NCI-H526 (cell line): ENCODE data around the gene VPS25.

ENCODE experiments used
- DNase-seq, 2 experiments: peaks; one replicate each; lab custom pipeline; 2025; lab: John Stamatoyannopoulos, UW

VPS25 gene

GRCh38 chr17:42795465-42795864 lies 22.2 kb downstream of the VPS25 start:
- no peak for DNase-seq

- DNase-seq, result no peak
Measured at GRCh38 chr17:42796066-42796758, 23.0 kb downstream of the VPS25 start.

- no peak for DNase-seq
Measured at GRCh38 chr17:42797067-42798007, 24.1 kb downstream of the VPS25 start.

GRCh38 chr17:42798011-42798382 lies 24.7 kb downstream of the VPS25 start:
- no peak for DNase-seq

- peak; percentile 84 to 94 for DNase-seq
Measured at GRCh38 chr17:42798383-42799380, 25.4 kb downstream of the VPS25 start, which contains the start of the genes CNTD1 and COA3. Gene CNTD1 (plus strand): TSS chr17:42798861. CDS start chr17:42799068, 207 bp downstream. Gene COA3 (minus strand): TSS chr17:42798704. CDS start chr17:42798681, 23 bp downstream.

- no peak for DNase-seq
Measured at GRCh38 chr17:42803074-42803883, 30.0 kb downstream of the VPS25 start.

- peak in 1 of 2 experiments; percentile 54 for DNase-seq
Measured at GRCh38 chr17:42804918-42805367, 31.7 kb downstream of the VPS25 start.

GRCh38 chr17:42806249-42806648 lies 33.0 kb downstream of the VPS25 start:
- no peak for DNase-seq

- no peak for DNase-seq
Measured at GRCh38 chr17:42809250-42809649, 36.0 kb downstream of the VPS25 start.

- no peak for DNase-seq
Measured at GRCh38 chr17:42814633-42815399, 41.6 kb downstream of the VPS25 start.

- DNase-seq, result no peak
Measured at GRCh38 chr17:42817866-42818265, 44.6 kb downstream of the VPS25 start.

- DNase-seq, result no peak
Measured at GRCh38 chr17:42818379-42818778, 45.1 kb downstream of the VPS25 start.

- peak; percentile 30 to 74 for DNase-seq
Measured at GRCh38 chr17:42819939-42820535, 46.8 kb downstream of the VPS25 start.

- no peak for DNase-seq
Measured at GRCh38 chr17:42821176-42821575, 47.9 kb downstream of the VPS25 start.

GRCh38 chr17:42827472-42827871 lies 54.2 kb downstream of the VPS25 start:
- DNase-seq, result no peak
